ENCODE results near the gene CGN.

GRCh38 chr1:151519667-151520066 lies 8.5 kb downstream of the CGN start:
- TF ChIP-seq CTCF (conservative IDR thresholded peaks at IDR 0.05 in 1 of 2, IDR thresholded peaks at IDR 0.05 in 1 of 2; ENCODE audit: low read depth in 1 of 2, low read length in 2 of 2): no peak
- no peak for TF ChIP-seq EZH2 (IDR thresholded peaks at IDR 0.05; ENCODE audit: low read length, missing control alignments)

Data from fibroblast of lung (primary cell).